NOMO-1 (cell line): Measurements from ENCODE around the gene STIM1.
"Not testable (repeated sequence)": the region's sequence is repeated elsewhere in the genome, so short reads cannot be mapped to it uniquely, and the experiment has no call there.

Source experiments
- DNase-seq, 2 experiments: peaks; one replicate each; lab custom pipeline; 2025; ENCODE audit not compliant: unreplicated experiment in 2 of 2; lab: John Stamatoyannopoulos, UW

Gene STIM1

GRCh38 chr11:4008116-4008515 lies 152.7 kb downstream of the STIM1 start:
- no peak for DNase-seq

GRCh38 chr11:4016602-4017001 lies 161.1 kb downstream of the STIM1 start:
- DNase-seq: not testable (repeated sequence)

GRCh38 chr11:4017129-4017528 lies 161.7 kb downstream of the STIM1 start:
- no peak for DNase-seq

- DNase-seq: no peak
Observed at GRCh38 chr11:4018641-4019040, 163.2 kb downstream of the STIM1 start.

GRCh38 chr11:4019891-4020290 lies 164.4 kb downstream of the STIM1 start:
- no peak for DNase-seq

- DNase-seq: no peak
Observed at GRCh38 chr11:4022669-4023068, 167.2 kb downstream of the STIM1 start.

GRCh38 chr11:4025248-4025966 lies 169.9 kb downstream of the STIM1 start:
- no peak for DNase-seq

GRCh38 chr11:4025967-4026324 lies 170.5 kb downstream of the STIM1 start:
- DNase-seq: no peak

- no peak for DNase-seq
Observed at GRCh38 chr11:4026389-4026788, 170.9 kb downstream of the STIM1 start.

GRCh38 chr11:4027746-4028145 lies 172.3 kb downstream of the STIM1 start:
- no peak for DNase-seq

GRCh38 chr11:4030197-4030596 lies 174.7 kb downstream of the STIM1 start:
- no peak for DNase-seq

GRCh38 chr11:4032097-4032496 lies 176.6 kb downstream of the STIM1 start:
- no peak for DNase-seq

GRCh38 chr11:4035985-4036384 lies 180.5 kb downstream of the STIM1 start:
- DNase-seq: no peak

GRCh38 chr11:4039011-4039410 lies 183.5 kb downstream of the STIM1 start:
- DNase-seq: no peak

- no peak for DNase-seq
Observed at GRCh38 chr11:4040461-4040860, 185.0 kb downstream of the STIM1 start.

- no peak for DNase-seq
Observed at GRCh38 chr11:4041731-4042391, 186.4 kb downstream of the STIM1 start.

GRCh38 chr11:4044976-4045646 lies 189.6 kb downstream of the STIM1 start:
- DNase-seq: no peak

- DNase-seq: no peak
Observed at GRCh38 chr11:4048340-4048739, 192.9 kb downstream of the STIM1 start.

GRCh38 chr11:4049006-4049405 lies 193.5 kb downstream of the STIM1 start:
- DNase-seq: peak; percentile 84 to 98

GRCh38 chr11:4050138-4050537 lies 194.7 kb downstream of the STIM1 start:
- DNase-seq: peak; percentile 33 to 76

- not testable (repeated sequence) for DNase-seq
Observed at GRCh38 chr11:4053200-4053599, 197.7 kb downstream of the STIM1 start.

- DNase-seq: no peak
Observed at GRCh38 chr11:4054643-4055042, 199.2 kb downstream of the STIM1 start.
